A549 treated with AZD9567 at 1 μM for 4 hours (cell line): ENCODE measurements around the gene JUP. TPM values are rescaled to one million over a fixed set of nuclear protein-coding genes. Genes with fewer than 3 reads are reported as not detected.

ENCODE experiments used
- total RNA-seq: library from RNA; stranded (reverse); fragments of 200-300 nt; extraction: Qiagen RNA extraction; gene quantifications from 5 replicates; pipeline ENCODE4 v1.2.3, GENCODE V29; 2022; ENCODE audit not compliant: insufficient read depth

JUP gene
- total RNA-seq: 92.8 to 115 TPM (median 106 TPM) in 5 replicates

DNA sequence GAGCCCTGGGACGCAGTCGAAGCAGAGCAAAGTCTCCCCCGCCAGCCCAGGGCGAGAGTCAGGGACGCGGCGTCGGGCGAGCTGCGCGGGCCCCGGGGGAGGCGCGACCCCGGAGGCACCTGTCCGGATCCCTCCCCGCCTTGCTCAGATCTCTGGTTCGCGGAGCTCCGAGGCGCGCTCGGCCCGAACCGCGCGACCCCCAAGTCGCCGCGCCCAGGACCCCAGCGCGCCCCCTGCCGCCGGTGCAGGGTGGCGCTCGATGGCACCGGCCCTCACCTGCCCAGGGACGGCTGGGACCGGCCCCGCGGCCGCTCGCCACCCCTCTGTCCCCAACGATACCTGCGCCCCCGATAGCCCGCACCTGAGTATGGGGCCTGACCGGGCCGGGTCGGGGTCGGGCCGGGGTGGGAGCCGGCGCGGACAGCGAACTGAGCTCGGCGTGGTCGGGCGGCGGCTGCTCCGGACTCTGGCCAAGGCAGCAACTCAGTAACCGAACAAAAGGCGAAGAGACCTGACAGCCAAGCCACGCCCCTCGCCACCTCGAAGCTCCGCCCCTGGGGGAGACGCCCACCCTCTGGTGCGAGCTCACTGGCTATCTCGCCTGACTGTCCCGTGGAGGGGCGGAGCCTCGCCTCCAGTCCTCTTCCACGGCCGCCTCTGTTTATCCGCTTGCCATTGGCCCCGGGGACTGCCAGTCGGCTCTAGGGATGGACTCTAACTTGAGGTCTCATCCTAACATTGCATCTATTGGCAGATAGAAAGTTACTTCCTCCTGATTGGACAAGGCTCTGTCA, at the start of gene JUP:
TSS of gene JUP (minus strand) at position 485 of the 794 bp plus-strand sequence. CDS start 14,857 bp downstream, outside the sequence.

DNA sequence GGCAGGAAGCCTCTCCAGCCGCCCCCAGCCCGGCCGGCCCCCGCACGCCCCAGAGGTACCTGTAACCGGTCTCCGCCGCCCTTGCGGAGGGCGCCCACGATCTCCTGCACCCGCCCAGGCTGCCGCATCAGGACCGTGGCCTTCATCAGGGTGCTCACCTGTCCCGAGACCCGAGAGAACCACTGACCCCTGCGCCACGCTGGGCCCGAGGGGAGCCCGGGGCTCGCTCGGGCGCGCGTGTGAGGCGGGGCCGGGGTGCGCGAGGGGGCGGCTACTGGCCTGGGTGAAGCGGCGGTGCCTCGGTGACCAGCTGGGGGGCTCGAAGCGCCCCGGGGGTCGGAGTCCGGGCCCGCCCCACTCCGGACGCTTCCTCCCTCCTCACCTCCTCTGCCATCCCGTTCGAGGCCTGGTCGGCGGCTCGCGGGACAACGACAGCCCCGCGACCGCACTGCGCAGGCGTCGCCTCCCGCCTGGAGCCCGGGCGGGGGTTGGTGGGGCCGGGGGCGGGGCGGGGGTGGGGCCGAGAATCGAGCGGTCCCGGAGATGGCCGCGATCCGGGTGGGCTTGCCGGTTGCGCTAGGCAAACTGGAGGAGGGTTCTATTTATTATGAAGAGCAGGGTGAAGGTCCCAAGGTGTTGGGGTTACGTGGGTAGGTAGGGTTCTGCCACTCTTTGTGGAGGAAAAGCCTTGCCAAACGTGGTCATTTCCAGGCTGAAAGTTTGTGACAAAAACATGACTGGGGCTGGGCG, 49.5 kb upstream of the JUP start, which contains the start of gene NT5C3B:
TSS of gene NT5C3B (minus strand) at position 433 of the 750 bp plus-strand sequence. CDS start at position 394, 39 bp downstream.

DNA sequence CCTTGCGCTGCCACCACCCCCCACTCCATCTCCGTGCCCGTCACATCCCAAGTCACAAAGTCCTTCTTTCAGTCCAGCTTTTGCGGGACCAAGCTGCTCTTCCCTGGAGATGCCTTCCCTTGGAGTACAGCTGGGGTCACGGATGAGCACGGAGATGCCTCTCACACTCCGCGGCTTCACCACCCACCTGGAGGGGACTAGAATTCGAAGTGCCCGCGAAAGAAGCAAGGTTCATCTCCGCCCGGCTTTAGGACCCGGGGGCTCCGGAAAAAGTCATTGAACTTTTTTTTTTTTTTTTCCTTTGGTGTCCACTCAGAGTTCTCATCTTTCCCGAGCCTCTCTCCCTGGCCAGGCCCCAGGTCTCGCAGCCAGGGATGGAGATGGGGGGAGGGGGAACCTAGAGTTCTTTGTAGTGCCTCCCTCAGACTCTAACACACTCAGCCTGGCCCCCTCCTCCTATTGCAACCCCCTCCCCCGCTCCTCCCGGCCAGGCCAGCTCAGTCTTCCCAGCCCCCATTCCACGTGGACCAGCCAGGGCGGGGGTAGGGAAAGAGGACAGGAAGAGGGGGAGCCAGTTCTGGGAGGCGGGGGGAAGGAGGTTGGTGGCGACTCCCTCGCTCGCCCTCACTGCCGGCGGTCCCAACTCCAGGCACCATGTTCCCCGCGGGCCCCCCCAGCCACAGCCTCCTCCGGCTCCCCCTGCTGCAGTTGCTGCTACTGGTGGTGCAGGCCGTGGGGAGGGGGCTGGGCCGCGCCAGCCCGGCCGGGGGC, 26.1 kb upstream of the JUP start, which contains the start of gene FKBP10:
TSS of gene FKBP10 (plus strand) at position 624 of the 771 bp plus-strand sequence. CDS start at position 655, 31 bp downstream.

DNA sequence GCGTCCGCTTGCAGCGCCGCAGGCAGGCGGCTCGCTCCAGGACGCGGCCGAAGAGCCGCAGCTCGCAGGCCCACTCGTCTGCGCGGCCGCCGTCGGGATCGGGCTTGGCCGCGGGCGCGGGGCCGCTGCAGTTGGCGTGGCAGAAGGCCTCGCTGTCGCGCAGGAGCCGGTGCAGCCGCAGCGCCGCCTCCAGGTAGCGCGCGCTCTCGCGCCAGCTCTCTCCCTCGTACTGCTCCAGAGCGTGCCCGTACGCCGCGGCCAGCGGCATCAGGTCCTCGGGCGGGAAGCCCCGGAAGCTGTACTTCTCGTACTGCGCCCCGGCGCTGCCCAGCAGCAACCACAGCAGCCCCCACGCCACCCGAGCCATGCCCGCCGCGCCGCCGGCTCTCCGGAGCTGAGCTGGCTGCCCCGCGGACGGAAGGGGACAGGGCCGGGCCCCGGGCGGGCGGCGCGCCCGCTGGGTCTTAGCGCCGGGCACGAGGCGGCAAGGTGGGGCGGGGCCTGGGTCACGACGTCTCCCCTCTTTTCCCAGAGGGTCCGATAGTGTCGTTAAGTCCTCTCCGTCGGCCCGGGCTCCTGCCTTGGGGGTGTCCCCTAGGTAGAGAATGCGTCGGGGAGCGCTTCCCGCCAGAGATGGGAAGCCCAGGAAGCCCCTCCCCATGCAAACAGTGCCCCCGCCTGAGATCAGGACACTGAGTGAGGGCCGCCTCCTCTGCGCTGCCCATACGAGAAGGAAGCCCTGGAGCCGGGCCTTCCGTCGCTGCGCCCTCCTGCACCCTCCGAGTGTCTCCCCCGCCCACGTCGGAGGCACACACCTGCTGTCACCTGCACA, 25.3 kb upstream of the JUP start, which contains the start of gene P3H4:
TSS of gene P3H4 (minus strand) at position 401 of the 832 bp plus-strand sequence. CDS start at position 367, 34 bp downstream.

DNA sequence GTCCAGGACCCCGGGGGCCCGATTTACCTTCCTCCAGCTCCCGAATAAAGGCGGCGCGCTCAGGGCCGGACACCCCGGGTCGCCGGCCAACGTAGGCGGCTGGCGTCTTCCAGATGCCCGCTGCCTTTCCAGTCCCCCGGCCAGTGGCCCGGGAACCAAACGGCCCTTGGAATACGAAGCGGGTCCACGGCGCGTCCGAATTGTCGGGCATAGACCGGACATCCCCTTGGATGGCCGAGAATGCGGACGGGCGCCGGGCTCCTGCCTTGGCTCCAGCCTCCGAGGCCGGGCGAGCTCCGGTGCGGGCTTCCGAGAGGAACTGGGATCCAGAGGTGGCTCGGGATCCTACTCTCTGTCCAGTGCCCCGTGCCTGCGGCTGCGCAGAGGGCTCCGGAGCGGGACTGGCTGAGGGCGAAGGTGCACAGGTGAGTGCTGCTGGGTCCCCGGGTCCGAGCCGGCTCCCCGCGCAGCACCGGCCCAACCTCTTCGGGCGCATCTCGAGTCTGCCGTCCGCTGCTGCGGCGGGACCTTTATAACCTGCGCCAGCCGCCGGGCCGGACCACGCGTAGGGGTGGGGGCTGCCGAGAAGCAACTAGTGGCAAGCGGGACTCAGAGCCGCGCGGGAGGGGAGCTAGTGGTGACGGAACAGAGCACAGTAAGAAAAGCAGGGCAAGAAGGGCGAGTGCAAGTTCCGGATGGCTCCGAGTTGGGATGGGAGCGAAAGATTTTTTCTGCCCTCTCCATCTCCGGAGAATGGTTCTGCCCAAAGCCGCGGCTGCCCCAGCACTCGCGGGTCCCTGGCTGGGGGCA, 52.2 kb downstream of the JUP start, which contains the start of gene HAP1:
TSS of gene HAP1 (minus strand) at position 505 of the 810 bp plus-strand sequence. CDS start at position 496, 9 bp downstream.

DNA sequence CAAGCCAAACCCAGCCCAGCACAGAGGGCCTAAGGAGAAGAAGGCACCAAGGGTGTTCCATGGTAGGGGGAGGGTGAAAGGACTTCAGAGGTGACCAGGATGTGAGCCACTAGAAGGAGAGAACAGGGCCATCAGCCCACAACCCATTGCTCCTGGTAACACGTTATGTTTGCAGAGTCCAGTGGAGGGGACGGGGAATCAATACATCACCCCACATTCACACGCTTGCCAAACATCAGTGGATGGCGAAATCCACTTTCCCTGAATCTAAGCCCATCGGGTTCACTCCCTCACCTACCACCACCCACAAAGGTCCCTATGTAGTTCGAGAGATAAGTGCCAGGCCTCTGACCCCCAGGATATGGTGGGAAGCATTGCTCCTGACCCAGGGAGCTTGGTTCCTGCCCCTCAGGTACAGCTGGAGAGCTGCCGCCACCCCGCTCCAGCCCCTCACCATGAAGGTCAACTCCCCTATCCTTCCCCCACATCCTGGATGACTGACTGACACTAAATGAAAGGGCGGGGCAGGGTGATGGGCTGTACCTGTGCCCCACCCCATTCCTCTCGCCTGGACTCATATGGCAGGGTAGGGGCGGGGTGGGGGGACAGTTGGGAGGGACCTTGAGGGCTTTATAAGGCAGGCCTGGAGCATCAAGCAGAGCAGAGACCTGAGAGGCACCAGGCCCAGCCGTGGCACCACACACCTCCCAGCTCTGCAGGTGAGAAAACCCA, 74.7 kb downstream of the JUP start, which contains the start of gene GAST:
TSS of gene GAST (plus strand) at position 663 of the 732 bp plus-strand sequence. CDS start 3,106 bp downstream, outside the sequence.

Other genes with a start within 250 kb of the JUP start
- gene KRT9, start 214.7 kb downstream of the JUP start, total RNA-seq: not detected in 5 replicates
- 0.08 to 0.13 TPM (median 0.10 TPM) in 3 of 5 replicates, not detected in the others for gene KRT14, start 199.8 kb downstream of the JUP start, total RNA-seq
- gene KRT16, start 173.9 kb downstream of the JUP start, total RNA-seq: 0.46 to 0.75 TPM (median 0.64 TPM) in 4 of 5 replicates, not detected in the other
- gene KRT17, start 162.1 kb downstream of the JUP start, total RNA-seq: 0.64 to 0.87 TPM (median 0.80 TPM) in 4 of 5 replicates, not detected in the other
- gene EIF1, start 97.8 kb downstream of the JUP start, total RNA-seq: 1,249 to 1,572 TPM (median 1,406 TPM) in 5 replicates
- gene GAST, start 74.4 kb downstream of the JUP start, total RNA-seq: 0.23 TPM in 1 of 5 replicates, not detected in the others
- 1.6 to 10.1 TPM (median 2.0 TPM) in 5 replicates for gene HAP1, start 52.1 kb downstream of the JUP start, total RNA-seq
- 25.5 to 36.4 TPM (median 34.4 TPM) in 5 replicates for gene P3H4, start 25.2 kb upstream of the JUP start, total RNA-seq
- 91.9 to 106 TPM (median 105 TPM) in 5 replicates for gene FKBP10, start 26.3 kb upstream of the JUP start, total RNA-seq
- 97.2 to 149 TPM (median 112 TPM) in 5 replicates for gene NT5C3B, start 49.5 kb upstream of the JUP start, total RNA-seq
- 0.07 to 0.15 TPM in 2 of 5 replicates, not detected in the others for gene KLHL10, start 51.1 kb upstream of the JUP start, total RNA-seq
- 2.8 to 3.2 TPM (median 2.8 TPM) in 5 replicates for gene KLHL11, start 78.7 kb upstream of the JUP start, total RNA-seq
- gene ACLY, start 132.2 kb upstream of the JUP start, total RNA-seq: 243 to 288 TPM (median 264 TPM) in 5 replicates
- gene ODAD4, start 143.9 kb upstream of the JUP start, total RNA-seq: 0.99 to 2.7 TPM (median 1.3 TPM) in 5 replicates
- 67.3 to 81.4 TPM (median 70.7 TPM) in 5 replicates for gene CNP, start 180.1 kb upstream of the JUP start, total RNA-seq
- 105 to 127 TPM (median 106 TPM) in 5 replicates for gene DNAJC7, start 230.7 kb upstream of the JUP start, total RNA-seq
- gene NKIRAS2, start 233.4 kb upstream of the JUP start, total RNA-seq: 33.6 to 48.8 TPM (median 46.7 TPM) in 5 replicates